ENCODE measurements around the gene AKAP8. TPM values are rescaled to one million over a fixed set of nuclear protein-coding genes. Genes with fewer than 3 reads are reported as not detected.

AKAP8 gene
- total RNA-seq, 1 experiment from 2014 or later: 50.8 TPM

DNA sequence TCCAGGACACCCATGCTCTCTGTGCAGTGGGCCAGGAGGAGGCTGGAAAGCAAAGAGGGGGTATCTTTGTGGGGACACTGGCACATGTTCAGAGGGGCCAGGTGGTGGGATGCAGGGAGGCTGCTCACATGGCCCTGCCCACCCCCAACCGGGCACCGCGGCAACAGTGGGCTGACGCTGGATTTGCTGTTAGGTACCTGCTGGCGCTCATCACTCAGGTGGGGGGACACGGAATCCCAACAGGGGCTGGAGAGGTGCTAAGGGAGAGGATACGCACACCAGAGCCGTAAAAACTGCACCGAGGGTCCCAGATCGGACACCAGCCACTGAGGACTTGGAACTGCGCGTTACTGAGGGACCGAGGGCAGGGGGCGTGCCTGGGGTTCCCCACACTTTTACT lies 20.0 kb upstream of the AKAP8 start:
- POLR2A ChIA-PET: no interaction called here
- DNase-seq (ENCODE audit: low read depth, low spot score) (no peak), ATAC-seq (no peak)
- intact Hi-C loops (cut with micrococcal nuclease; ENCODE audit: unreplicated experiment): no loop called here
- H3K9me3 ChIP-seq (ENCODE audit: control insufficient read depth, insufficient read depth, low read depth, low read length): no peaks in the 10 kb centered on the region
- TF ChIP-seq, protein P1, sequence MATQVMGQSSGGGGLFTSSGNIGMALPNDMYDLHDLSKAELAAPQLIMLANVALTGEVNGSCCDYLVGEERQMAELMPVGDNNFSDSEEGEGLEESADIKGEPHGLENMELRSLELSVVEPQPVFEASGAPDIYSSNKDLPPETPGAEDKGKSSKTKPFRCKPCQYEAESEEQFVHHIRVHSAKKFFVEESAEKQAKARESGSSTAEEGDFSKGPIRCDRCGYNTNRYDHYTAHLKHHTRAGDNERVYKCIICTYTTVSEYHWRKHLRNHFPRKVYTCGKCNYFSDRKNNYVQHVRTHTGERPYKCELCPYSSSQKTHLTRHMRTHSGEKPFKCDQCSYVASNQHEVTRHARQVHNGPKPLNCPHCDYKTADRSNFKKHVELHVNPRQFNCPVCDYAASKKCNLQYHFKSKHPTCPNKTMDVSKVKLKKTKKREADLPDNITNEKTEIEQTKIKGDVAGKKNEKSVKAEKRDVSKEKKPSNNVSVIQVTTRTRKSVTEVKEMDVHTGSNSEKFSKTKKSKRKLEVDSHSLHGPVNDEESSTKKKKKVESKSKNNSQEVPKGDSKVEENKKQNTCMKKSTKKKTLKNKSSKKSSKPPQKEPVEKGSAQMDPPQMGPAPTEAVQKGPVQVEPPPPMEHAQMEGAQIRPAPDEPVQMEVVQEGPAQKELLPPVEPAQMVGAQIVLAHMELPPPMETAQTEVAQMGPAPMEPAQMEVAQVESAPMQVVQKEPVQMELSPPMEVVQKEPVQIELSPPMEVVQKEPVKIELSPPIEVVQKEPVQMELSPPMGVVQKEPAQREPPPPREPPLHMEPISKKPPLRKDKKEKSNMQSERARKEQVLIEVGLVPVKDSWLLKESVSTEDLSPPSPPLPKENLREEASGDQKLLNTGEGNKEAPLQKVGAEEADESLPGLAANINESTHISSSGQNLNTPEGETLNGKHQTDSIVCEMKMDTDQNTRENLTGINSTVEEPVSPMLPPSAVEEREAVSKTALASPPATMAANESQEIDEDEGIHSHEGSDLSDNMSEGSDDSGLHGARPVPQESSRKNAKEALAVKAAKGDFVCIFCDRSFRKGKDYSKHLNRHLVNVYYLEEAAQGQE (IDR thresholded peaks at IDR 0.05; ENCODE audit: insufficient read depth in 1 of 2, low read depth in 2 of 2, low read length in 1 of 2): no peak
- TF ChIP-seq TCF7L2 (IDR thresholded peaks at IDR 0.05; ENCODE audit: low read depth, low read length) (no peak), SIN3A (IDR thresholded peaks at IDR 0.05; ENCODE audit: borderline replicate concordance, insufficient read depth, low read depth, low read length) (no peak), POLR2AphosphoS5 (IDR thresholded peaks at IDR 0.05; ENCODE audit: low read depth, low read length) (no peak)
- TF ChIP-seq, protein P2, sequence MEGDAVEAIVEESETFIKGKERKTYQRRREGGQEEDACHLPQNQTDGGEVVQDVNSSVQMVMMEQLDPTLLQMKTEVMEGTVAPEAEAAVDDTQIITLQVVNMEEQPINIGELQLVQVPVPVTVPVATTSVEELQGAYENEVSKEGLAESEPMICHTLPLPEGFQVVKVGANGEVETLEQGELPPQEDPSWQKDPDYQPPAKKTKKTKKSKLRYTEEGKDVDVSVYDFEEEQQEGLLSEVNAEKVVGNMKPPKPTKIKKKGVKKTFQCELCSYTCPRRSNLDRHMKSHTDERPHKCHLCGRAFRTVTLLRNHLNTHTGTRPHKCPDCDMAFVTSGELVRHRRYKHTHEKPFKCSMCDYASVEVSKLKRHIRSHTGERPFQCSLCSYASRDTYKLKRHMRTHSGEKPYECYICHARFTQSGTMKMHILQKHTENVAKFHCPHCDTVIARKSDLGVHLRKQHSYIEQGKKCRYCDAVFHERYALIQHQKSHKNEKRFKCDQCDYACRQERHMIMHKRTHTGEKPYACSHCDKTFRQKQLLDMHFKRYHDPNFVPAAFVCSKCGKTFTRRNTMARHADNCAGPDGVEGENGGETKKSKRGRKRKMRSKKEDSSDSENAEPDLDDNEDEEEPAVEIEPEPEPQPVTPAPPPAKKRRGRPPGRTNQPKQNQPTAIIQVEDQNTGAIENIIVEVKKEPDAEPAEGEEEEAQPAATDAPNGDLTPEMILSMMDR (IDR thresholded peaks at IDR 0.05): no peak
- H3K4me3 ChIP-seq (ENCODE audit: low read depth in 2 of 2, low read length in 2 of 2): no peak overlapping the region
- in situ Hi-C loops (cut with HindIII; ENCODE audit: low pct_unique_long_range_greater_than_20kb, low sequenced_read_pairs): no loop called here
- H3K36me3 ChIP-seq (ENCODE audit: control insufficient read depth, insufficient read depth, low read length): no peaks in the 10 kb centered on the region
- H3K27ac ChIP-seq (ENCODE audit: low read length): no peak overlapping the region
- H3K4me1 ChIP-seq (ENCODE audit: control insufficient read depth, insufficient read depth, low read length): no peaks in the 10 kb centered on the region
- CTCF ChIA-PET: no interaction called here
- no TSS peak for BruUV-seq (replicated peaks)
- H3K27me3 ChIP-seq (ENCODE audit: control insufficient read depth, insufficient read depth, low read length): no peaks in the 10 kb centered on the region

DNA sequence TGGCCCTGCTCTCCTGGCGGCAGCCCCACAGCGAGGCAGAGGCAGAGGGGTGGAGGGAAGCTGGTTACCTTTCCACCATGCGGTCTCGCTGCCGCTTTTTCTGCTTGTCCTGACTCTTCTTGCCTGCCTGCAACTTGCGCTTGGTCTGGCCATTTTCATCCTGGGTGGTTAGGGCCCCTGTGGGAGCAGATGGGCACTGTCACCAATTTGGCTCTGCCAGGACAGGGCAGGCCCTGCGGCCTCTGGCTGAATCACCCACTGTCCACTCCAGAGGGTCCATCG lies 19.6 kb upstream of the AKAP8 start:
- Histone ChIP-seq H3K27me3 (ENCODE audit: control insufficient read depth, insufficient read depth, low read length) (no peaks in the 10 kb centered on the region), H3K9me3 (ENCODE audit: control insufficient read depth, insufficient read depth, low read depth, low read length) (no peaks in the 10 kb centered on the region), H3K36me3 (ENCODE audit: control insufficient read depth, insufficient read depth, low read length) (no peaks in the 10 kb centered on the region), H3K4me1 (ENCODE audit: control insufficient read depth, insufficient read depth, low read length) (no peaks in the 10 kb centered on the region), H3K4me3 (ENCODE audit: low read depth in 2 of 2, low read length in 2 of 2) (no peak overlapping the region), H3K27ac (ENCODE audit: low read length) (no peak overlapping the region)
- no TSS peak for BruUV-seq (replicated peaks)
- CTCF ChIA-PET: no interaction called here
- ATAC-seq (no peak), DNase-seq (ENCODE audit: low read depth, low spot score) (no peak)
- intact Hi-C loops (cut with micrococcal nuclease; ENCODE audit: unreplicated experiment): no loop called here
- in situ Hi-C loops (cut with HindIII; ENCODE audit: low pct_unique_long_range_greater_than_20kb, low sequenced_read_pairs): no loop called here
- POLR2A ChIA-PET: no interaction called here
- TF ChIP-seq POLR2AphosphoS5 (IDR thresholded peaks at IDR 0.05; ENCODE audit: low read depth, low read length): no peak
- TF ChIP-seq, protein P1 (IDR thresholded peaks at IDR 0.05; ENCODE audit: insufficient read depth in 1 of 2, low read depth in 2 of 2, low read length in 1 of 2): no peak
- no peak for TF ChIP-seq SIN3A (IDR thresholded peaks at IDR 0.05; ENCODE audit: borderline replicate concordance, insufficient read depth, low read depth, low read length)
- no peak for TF ChIP-seq TCF7L2 (IDR thresholded peaks at IDR 0.05; ENCODE audit: low read depth, low read length)
- TF ChIP-seq, protein P2 (IDR thresholded peaks at IDR 0.05): no peak
